C4-2B (cell line): ENCODE results near the gene ARHGAP21.

ENCODE experiments used
- H3K27ac ChIP-seq: fragments of 450-650 bp; 2 replicates; pipeline ENCODE4 v1.5.1; 2017
- ZFX ChIP-seq: fragments of 450-650 bp; IDR thresholded peaks from 2 replicates; pipeline ENCODE4 v1.6.1; 2017
- TF ChIP-seq, protein P1 (sequence below): fragments of 450-650 bp; conservative IDR thresholded peaks from 2 replicates; pipeline ENCODE4 v1.5.1; 2017; ENCODE audit warnings: mild to moderate bottlenecking

Gene ARHGAP21

DNA sequence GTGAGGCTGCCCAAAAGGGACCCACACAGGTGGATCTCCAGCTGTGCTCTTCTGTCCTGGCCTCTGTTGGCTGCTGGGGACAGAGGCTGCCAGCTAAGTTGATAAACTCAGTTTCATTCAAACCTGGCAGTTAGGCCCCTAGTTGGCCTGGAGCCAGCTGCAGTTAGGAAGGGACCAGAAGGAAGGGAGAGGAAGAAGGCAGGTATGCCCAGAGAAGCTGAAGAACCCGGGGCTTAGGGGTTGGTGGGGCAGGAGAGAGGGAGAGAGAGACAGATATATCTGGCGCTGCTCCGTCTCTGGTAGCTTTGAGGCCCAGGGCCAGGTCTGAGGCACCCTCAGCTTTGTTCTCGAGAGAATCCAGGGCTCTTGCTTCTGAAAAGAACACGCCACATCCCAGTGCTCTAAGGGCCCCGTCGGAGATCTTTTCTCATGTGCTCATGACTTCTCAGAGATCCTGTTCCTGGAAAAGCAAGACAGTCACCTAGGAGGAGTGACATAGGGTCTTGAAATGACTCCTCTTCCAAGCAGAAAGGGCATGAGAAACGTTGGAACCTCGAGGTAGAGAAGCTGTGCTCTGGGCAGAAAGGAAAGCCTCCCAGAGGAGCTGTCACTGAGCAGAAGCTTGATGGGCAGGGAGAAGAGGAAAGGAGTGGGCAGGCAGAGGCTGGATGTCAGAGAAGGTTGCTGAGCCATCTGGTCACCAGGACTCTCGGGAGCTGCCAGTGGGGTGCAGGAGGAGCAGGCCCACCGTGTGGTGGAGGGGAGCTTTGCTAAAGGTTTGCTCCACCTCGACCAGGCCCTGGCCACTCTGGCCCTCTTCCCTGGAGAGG is 153.6 kb downstream of the ARHGAP21 start:
- no peak overlapping the region for H3K27ac ChIP-seq
- TF ChIP-seq, protein P1, sequence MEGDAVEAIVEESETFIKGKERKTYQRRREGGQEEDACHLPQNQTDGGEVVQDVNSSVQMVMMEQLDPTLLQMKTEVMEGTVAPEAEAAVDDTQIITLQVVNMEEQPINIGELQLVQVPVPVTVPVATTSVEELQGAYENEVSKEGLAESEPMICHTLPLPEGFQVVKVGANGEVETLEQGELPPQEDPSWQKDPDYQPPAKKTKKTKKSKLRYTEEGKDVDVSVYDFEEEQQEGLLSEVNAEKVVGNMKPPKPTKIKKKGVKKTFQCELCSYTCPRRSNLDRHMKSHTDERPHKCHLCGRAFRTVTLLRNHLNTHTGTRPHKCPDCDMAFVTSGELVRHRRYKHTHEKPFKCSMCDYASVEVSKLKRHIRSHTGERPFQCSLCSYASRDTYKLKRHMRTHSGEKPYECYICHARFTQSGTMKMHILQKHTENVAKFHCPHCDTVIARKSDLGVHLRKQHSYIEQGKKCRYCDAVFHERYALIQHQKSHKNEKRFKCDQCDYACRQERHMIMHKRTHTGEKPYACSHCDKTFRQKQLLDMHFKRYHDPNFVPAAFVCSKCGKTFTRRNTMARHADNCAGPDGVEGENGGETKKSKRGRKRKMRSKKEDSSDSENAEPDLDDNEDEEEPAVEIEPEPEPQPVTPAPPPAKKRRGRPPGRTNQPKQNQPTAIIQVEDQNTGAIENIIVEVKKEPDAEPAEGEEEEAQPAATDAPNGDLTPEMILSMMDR, result no peak
- TF ChIP-seq ZFX, result no peak

DNA sequence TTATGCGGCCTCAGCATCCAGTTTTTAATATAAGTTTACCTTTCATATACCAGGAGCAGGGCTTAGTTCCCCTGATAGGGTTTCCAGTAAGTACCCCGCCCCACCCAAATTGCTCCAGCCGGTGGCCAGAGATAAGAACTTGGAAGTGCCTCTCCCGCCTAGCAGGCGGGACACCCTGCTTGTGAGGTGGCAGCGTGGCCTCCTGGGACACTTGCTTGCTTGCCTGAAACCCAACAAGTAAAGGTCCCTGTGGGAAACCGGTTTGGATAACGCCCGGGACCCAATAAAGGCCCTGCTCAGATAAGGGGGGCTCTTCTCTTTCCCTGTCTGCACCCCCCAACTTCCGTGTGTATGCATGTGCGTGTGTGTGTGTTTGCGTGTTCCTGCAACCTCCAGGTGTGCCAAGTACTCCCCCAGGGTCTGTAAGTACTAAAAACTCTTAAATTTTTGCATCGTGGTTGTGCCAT is 154.3 kb downstream of the ARHGAP21 start:
- no peak overlapping the region for H3K27ac ChIP-seq
- TF ChIP-seq ZFX, result no peak
- TF ChIP-seq, protein P1, result no peak

DNA sequence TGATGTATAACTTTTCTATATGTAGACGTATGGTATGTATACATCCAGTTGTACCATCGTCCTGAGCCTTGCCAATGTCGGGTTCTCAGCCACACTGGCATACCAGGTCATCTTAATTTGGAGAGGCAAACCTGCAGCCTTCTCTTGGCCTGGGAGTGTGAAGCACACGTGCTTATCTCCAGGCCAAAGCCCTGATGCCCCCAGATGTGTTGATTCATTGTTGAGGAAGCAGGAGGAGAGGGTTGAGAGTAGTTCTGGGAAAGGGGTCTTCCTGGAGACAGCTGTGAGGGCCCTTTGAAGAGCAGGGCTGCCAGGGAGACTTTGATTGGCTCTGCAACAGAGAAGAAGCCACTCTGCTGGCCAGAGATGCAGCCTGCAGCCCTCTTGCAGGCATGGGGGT is 155.6 kb downstream of the ARHGAP21 start:
- no peak overlapping the region for H3K27ac ChIP-seq
- TF ChIP-seq ZFX, result no peak
- TF ChIP-seq, protein P1, result no peak

DNA sequence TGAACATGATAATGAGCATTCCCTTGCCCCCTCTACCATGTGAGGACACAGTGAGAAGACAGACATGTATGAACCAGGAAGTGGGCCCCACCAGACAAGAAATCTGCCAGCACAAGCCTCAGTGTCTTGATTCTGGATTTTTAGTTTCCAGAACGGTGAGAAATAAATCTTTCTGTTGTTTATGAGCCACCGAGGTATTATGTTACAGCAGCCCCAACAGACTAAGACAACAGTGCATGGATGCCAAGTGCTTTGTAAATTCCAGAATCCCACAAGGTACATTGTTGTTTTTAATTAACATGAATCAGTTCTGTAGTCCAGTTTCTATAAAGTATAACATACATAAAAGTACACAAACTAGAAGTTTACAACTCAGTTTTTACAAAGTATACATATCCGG is 162.2 kb downstream of the ARHGAP21 start:
- no peak overlapping the region for H3K27ac ChIP-seq
- TF ChIP-seq ZFX, result no peak
- TF ChIP-seq, protein P1, result no peak

DNA sequence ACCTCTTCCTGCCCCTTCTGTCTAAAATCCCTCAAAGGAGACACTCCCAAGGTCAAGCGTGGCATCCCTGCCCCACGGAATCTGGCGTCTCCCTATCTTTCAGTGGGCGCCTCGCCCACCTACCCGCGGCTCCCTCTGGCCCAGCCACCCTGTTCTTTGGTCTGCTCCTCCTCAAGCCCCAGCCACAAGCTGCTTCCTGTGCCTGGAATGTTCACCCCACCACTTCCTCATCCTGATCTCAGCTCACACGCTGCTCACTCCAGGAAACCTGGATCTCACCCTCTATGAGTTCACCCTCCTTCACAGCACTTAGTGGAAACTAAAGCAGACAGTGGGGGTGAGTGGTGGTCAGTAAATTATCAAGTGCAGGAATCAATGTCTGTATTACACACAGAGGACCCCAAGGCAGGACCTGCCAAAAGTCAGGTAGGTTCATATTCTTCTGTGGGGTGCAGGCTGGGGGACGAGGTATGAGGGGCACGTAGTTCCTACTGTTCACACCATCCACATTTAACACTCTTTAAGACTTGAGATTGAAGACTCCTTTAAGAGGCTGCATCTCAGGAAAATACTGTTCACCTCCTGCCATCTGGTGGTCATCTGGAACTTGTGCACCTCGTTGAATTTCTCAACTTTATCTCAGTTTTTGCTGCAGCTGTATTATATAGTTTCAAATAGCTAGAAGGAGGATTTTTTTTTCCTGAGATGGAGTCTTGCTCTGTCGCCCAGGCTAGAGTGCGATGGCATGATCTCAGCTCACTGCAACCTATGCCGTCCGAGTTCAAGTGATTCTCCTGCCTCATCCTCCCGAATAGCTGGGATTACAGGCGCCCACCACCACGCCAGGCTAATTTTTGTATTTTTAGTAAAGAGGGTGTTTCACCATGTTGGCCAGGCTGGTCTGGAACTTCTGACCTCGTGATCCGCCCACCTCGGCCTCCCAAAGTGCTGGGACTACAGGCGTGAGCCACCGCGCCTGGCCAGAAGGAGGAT is 166.6 kb downstream of the ARHGAP21 start:
- H3K27ac ChIP-seq, result no peak overlapping the region
- TF ChIP-seq, protein P1, result peak; percentile 86
- no peak for TF ChIP-seq ZFX

DNA sequence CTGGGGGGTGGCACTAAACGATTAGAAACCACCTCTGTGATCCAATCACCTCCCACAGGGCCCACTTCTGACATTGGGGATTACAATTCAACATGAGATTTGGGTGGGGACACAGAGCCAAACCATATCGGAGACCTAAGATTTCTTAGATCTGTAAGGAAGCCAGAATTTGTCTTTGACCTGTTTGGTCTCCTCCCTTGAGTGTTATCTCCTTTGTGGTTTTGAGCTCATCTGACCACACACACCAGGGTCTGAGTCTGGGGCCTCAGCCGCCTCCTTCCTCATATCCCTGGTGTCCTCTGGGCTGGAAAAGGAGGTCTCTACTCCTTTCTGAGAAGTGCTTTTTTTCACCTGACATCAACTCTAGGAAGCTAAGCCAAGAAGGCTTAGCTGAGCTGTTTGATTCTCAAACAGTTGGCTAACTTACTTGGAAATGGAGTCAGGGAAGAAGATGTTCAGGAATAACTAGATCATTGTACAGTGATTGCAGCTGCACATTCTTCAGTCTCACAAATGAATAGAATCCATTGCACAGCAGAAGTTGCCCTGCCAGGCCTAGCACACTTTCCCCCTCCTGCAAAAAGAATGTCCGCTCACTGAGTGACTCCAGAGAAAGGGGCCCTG is 167.4 kb downstream of the ARHGAP21 start:
- no peak overlapping the region for H3K27ac ChIP-seq
- TF ChIP-seq, protein P1, result no peak
- no peak for TF ChIP-seq ZFX
